ENCODE results near the gene IL1RAPL1. TPM values are rescaled to one million over a fixed set of nuclear protein-coding genes. Genes with fewer than 3 reads are reported as not detected.

IL1RAPL1 gene
- total and polyA plus RNA-seq, 2 experiments from 2014 or later, result 0.18 to 0.49 TPM

DNA sequence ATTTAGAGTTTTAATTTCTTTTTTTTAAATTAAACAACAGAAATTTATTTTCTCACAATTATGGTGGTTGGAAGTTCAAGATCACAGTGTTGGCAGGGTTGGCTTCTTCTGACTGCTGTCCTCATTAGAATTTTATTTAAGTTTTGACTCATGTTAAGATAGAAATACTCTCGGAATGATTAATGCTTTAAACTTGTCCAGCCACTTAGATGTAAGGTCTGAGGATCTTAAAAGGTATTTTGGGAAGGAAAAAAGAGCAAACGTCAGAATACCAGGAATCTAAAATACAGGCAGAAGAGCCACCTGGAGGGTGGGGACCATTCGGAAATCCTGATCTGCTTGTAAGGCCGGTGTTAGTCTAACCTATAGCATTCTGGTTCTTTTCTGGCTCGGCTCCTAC, 1205.1 kb downstream of the IL1RAPL1 start (continued):
- TF ChIP-seq, protein P1, sequence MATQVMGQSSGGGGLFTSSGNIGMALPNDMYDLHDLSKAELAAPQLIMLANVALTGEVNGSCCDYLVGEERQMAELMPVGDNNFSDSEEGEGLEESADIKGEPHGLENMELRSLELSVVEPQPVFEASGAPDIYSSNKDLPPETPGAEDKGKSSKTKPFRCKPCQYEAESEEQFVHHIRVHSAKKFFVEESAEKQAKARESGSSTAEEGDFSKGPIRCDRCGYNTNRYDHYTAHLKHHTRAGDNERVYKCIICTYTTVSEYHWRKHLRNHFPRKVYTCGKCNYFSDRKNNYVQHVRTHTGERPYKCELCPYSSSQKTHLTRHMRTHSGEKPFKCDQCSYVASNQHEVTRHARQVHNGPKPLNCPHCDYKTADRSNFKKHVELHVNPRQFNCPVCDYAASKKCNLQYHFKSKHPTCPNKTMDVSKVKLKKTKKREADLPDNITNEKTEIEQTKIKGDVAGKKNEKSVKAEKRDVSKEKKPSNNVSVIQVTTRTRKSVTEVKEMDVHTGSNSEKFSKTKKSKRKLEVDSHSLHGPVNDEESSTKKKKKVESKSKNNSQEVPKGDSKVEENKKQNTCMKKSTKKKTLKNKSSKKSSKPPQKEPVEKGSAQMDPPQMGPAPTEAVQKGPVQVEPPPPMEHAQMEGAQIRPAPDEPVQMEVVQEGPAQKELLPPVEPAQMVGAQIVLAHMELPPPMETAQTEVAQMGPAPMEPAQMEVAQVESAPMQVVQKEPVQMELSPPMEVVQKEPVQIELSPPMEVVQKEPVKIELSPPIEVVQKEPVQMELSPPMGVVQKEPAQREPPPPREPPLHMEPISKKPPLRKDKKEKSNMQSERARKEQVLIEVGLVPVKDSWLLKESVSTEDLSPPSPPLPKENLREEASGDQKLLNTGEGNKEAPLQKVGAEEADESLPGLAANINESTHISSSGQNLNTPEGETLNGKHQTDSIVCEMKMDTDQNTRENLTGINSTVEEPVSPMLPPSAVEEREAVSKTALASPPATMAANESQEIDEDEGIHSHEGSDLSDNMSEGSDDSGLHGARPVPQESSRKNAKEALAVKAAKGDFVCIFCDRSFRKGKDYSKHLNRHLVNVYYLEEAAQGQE (IDR thresholded peaks at IDR 0.05; ENCODE audit: unreplicated experiment), result no peak

DNA sequence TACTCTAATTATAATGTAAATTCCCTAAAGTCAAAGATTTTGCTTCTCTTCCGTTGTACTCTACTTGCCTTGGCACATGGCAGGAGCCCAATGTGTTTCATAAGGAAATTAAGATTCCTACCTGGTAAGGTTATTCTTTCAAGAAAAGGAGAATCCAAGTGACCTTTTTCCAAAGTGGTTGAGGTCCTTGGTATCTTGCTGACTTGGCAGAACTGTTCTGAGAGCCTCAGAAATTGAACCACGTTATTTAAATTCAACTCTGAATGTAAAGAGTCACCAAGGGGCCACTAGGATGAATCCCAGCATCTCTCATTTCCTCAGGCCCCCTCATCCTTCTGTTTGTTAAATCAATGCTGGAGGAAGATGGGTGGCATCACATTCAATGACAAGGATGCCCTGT, 1209.9 kb downstream of the IL1RAPL1 start:
- Histone ChIP-seq H3K79me2 (replicated peaks; ENCODE audit: insufficient read depth) (no peaks in the 10 kb centered on the region), H3K4me2 (no peak overlapping the region), H3F3A (replicated peaks; ENCODE audit: low read depth) (no peaks in the 10 kb centered on the region), H3K27me3 (ENCODE audit: insufficient read depth) (no peaks in the 10 kb centered on the region), H3K4me1 (ENCODE audit: insufficient read depth) (no peaks in the 10 kb centered on the region), H4K20me1 (replicated peaks; ENCODE audit: insufficient read depth) (no peaks in the 10 kb centered on the region), H3K36me3 (ENCODE audit: insufficient read depth) (no peaks in the 10 kb centered on the region), H3K4me3 (no peak overlapping the region), H3K27ac (ENCODE audit: low read depth) (no peak overlapping the region), H2AFZ (no peak overlapping the region), H3K9me2 (ENCODE audit: insufficient read depth) (no peaks in the 10 kb centered on the region)
- H3K36me3 Mint-ChIP-seq (ENCODE audit: low read depth), result no peaks in the 10 kb centered on the region
- H3K27me3 Mint-ChIP-seq (ENCODE audit: insufficient read depth, low read depth, poor library complexity), result peaks cover 2% of the 10 kb centered on the region
- DNase-seq (ENCODE audit: low spot score) (no peak), ATAC-seq (no peak)
- TF ChIP-seq, protein P1 (IDR thresholded peaks at IDR 0.05; ENCODE audit: unreplicated experiment), result no peak
- TF ChIP-seq CREB1 (CRISPR knock-in tag; IDR thresholded peaks at IDR 0.05; ENCODE audit: low read depth) (no peak), JUNB (IDR thresholded peaks at IDR 0.05; ENCODE audit: unreplicated experiment) (no peak)
- TF ChIP-seq, protein P2, sequence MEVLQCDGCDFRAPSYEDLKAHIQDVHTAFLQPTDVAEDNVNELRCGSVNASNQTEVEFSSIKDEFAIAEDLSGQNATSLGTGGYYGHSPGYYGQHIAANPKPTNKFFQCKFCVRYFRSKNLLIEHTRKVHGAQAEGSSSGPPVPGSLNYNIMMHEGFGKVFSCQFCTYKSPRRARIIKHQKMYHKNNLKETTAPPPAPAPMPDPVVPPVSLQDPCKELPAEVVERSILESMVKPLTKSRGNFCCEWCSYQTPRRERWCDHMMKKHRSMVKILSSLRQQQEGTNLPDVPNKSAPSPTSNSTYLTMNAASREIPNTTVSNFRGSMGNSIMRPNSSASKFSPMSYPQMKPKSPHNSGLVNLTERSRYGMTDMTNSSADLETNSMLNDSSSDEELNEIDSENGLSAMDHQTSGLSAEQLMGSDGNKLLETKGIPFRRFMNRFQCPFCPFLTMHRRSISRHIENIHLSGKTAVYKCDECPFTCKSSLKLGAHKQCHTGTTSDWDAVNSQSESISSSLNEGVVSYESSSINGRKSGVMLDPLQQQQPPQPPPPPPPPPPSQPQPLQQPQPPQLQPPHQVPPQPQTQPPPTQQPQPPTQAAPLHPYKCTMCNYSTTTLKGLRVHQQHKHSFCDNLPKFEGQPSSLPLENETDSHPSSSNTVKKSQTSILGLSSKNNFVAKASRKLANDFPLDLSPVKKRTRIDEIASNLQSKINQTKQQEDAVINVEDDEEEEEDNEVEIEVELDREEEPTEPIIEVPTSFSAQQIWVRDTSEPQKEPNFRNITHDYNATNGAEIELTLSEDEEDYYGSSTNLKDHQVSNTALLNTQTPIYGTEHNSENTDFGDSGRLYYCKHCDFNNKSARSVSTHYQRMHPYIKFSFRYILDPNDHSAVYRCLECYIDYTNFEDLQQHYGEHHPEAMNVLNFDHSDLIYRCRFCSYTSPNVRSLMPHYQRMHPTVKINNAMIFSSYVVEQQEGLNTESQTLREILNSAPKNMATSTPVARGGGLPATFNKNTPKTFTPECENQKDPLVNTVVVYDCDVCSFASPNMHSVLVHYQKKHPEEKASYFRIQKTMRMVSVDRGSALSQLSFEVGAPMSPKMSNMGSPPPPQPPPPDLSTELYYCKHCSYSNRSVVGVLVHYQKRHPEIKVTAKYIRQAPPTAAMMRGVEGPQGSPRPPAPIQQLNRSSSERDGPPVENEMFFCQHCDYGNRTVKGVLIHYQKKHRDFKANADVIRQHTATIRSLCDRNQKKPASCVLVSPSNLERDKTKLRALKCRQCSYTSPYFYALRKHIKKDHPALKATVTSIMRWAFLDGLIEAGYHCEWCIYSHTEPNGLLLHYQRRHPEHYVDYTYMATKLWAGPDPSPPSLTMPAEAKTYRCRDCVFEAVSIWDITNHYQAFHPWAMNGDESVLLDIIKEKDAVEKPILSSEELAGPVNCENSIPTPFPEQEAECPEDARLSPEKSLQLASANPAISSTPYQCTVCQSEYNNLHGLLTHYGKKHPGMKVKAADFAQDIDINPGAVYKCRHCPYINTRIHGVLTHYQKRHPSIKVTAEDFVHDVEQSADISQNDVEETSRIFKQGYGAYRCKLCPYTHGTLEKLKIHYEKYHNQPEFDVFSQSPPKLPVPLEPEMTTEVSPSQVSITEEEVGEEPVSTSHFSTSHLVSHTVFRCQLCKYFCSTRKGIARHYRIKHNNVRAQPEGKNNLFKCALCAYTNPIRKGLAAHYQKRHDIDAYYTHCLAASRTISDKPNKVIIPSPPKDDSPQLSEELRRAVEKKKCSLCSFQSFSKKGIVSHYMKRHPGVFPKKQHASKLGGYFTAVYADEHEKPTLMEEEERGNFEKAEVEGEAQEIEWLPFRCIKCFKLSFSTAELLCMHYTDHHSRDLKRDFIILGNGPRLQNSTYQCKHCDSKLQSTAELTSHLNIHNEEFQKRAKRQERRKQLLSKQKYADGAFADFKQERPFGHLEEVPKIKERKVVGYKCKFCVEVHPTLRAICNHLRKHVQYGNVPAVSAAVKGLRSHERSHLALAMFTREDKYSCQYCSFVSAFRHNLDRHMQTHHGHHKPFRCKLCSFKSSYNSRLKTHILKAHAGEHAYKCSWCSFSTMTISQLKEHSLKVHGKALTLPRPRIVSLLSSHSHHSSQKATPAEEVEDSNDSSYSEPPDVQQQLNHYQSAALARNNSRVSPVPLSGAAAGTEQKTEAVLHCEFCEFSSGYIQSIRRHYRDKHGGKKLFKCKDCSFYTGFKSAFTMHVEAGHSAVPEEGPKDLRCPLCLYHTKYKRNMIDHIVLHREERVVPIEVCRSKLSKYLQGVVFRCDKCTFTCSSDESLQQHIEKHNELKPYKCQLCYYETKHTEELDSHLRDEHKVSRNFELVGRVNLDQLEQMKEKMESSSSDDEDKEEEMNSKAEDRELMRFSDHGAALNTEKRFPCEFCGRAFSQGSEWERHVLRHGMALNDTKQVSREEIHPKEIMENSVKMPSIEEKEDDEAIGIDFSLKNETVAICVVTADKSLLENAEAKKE (CRISPR knock-in tag; IDR thresholded peaks at IDR 0.05), result no peak
- TF ChIP-seq, protein P3, sequence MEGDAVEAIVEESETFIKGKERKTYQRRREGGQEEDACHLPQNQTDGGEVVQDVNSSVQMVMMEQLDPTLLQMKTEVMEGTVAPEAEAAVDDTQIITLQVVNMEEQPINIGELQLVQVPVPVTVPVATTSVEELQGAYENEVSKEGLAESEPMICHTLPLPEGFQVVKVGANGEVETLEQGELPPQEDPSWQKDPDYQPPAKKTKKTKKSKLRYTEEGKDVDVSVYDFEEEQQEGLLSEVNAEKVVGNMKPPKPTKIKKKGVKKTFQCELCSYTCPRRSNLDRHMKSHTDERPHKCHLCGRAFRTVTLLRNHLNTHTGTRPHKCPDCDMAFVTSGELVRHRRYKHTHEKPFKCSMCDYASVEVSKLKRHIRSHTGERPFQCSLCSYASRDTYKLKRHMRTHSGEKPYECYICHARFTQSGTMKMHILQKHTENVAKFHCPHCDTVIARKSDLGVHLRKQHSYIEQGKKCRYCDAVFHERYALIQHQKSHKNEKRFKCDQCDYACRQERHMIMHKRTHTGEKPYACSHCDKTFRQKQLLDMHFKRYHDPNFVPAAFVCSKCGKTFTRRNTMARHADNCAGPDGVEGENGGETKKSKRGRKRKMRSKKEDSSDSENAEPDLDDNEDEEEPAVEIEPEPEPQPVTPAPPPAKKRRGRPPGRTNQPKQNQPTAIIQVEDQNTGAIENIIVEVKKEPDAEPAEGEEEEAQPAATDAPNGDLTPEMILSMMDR (conservative IDR thresholded peaks at IDR 0.05; ENCODE audit: low read depth in 2 of 2), result no peak
- H3K4me1 Mint-ChIP-seq, result no peaks in the 10 kb centered on the region
- H3K9me3 Mint-ChIP-seq, result no peaks in the 10 kb centered on the region
- H3K4me3 Mint-ChIP-seq, result no peak overlapping the region
- no peak overlapping the region for H3K27ac Mint-ChIP-seq

All from GM23338 (cell line).